H54 (cell line): ENCODE results near the gene INHA.

Experiments
- DNase-seq: peaks from one replicate; pipeline ENCODE4 v3.0.0; 2011; ENCODE audit warnings: low spot score, mixed read lengths; ENCODE audit not compliant: insufficient read length
- FAIRE-seq: peaks from 3 replicates; lab custom pipeline; 2011; peaks lifted over from hg19 to GRCh38; lab: Jason Lieb, UNC
- POLR2A ChIP-seq: IDR thresholded peaks from 2 replicates; pipeline ENCODE4 v1.6.1; 2011; ENCODE audit warnings: low read depth, mild to moderate bottlenecking, low read length

The INHA gene

DNA sequence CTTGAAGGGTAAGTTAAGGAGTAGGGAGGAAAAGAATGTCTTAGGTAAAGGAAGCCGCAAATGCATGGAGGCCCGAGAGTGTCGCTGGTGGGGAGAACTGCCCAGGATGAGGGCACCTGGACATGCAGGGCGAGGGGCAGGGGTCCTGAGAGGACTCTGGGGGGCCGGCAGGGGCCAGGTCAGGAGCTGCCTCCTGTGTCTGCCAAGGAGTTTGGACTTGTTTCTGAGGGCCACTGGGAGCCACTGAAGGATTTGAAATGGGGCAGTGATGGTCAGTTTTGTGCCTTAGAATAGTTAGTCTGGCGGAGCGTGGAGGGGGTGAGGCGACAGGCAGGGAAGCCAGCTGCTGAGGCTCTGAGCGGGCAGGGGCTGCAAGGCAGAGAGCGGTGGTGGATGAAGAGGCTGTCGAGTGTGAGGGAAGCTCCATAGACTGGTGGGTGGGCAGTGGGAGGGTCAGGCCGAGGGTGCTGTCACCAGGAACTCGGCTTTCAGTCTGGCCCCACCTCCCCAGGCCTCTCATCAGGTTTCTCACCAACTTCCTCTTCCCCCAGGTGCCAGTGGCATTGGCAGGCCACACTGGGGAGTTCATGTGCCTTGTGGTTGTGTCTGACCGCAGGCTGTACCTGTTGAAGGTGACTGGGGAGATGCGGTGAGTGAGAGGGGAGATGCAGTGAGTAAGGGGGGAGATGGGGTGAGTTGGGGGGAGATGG is 40.6 kb downstream of the INHA start:
- no peak for TF ChIP-seq POLR2A
- no peak for DNase-seq
- FAIRE-seq: no peak

DNA sequence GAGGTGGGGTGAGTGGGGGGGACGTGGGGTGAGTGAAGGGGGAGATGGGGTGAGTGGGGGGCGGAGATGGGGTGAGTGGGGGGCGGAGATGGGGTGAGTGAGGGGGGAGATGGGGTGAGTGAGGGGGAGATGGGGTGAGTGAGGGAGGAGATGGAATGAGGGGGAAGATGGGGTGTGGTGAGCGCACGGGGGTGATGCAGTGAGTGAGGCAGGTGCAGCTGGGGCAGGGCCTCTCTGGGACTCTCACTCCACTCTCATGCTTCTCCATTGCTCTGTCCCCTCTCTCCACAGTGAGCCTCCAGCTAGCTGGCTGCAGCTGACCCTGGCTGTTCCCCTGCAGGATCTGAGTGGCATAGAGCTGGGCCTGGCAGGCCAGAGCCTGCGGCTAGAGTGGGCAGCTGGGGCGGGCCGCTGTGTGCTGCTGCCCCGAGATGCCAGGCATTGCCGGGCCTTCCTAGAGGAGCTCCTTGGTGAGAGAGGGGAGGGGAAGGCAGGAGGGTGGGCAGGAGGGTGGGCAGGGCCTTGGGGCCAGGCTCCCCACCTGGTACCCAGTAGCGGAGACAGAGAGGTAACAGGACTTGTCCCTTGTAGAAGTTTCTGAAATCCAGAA is 41.5 kb downstream of the INHA start:
- no peak for TF ChIP-seq POLR2A
- DNase-seq: no peak
- no peak for FAIRE-seq

DNA sequence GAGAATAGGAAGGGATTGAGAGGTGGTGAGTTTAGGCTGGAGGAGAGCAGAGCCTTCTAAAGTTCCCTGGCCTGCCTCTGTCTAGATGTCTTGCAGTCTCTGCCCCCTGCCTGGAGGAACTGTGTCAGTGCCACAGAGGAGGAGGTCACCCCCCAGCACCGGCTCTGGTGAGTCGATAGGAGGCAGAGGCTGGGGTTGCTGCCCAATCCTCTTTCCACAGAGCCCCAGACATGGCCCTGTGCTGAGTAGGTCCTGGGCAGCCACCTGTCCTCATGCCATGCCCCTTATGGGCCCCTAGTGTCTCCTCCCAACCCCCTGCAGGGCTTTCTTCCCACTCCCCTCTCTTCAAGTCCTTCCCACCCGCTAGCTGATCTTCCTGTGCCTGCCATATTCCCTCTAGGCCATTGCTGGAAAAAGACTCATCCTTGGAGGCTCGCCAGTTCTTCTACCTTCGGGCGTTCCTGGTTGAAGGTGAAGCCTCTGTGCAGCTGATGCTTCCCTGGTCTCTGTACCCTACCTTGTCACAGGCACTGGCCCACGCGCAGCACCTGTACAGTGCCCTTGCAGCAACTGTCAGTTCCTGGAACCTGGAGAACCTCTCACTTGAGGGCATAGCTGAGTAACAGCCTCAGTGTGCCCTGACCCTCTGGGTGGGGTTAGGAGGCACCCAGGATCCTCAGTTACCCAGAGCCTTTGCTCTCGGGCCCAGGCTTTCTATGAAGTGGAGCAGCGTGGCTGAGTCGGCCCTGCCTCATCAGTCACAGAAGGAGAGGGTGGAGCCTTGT is 42.2 kb downstream of the INHA start:
- FAIRE-seq (no peak), DNase-seq (no peak)
- TF ChIP-seq POLR2A: no peak

DNA sequence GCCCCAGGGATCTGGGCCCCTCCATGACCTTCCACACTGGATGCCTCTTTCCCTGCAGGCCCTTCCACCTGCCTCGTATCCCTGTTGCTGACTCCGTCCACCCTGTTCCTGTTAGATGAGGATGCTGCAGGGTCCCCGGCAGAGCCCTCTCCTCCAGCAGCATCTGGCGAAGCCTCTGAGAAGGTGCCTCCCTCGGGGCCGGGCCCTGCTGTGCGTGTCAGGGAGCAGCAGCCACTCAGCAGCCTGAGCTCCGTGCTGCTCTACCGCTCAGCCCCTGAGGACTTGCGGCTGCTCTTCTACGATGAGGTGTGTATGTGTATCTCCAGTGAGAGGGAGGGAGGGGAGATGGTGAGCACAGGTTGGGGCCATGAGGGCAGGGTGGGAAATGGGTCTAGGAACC is 42.9 kb downstream of the INHA start:
- no peak for DNase-seq
- TF ChIP-seq POLR2A: no peak
- no peak for FAIRE-seq

DNA sequence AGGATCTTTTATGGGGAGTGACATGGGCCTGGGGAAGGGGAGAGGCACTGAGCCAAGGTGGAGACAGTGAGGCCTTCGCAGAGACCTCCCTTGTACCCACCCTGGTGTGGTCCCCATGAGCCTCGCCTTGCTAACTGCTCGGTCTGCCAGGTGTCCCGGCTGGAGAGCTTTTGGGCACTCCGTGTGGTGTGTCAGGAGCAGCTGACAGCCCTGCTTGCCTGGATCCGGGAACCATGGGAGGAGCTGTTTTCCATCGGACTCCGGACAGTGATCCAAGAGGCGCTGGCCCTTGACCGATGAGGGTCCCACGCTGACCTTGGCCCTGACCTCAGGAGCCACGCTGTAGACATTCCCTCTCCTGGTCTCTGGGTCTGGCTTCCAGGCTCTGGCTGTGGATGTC is 43.8 kb downstream of the INHA start:
- no peak for TF ChIP-seq POLR2A
- DNase-seq: no peak
- no peak for FAIRE-seq

DNA sequence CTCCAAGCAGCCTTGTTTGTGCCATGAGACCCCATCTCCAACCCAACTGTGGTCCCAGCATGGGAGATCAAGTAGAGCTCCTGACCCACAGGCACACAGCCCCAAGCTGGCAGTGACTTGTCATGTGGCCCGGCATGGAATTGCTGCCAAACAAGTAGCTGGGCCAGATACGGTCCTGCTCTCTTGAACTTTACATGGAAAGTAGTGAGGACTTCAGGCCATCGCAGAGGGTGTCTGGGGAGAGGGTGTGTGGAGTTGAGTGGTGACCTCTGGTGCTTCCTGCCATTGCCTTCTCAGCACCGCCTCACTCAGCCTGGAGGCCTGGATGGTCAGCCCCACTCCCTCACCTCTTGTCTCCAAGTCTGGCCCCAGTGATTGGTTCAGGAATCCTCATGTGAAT is 44.4 kb downstream of the INHA start:
- FAIRE-seq: no peak
- no peak for TF ChIP-seq POLR2A
- DNase-seq: no peak

DNA sequence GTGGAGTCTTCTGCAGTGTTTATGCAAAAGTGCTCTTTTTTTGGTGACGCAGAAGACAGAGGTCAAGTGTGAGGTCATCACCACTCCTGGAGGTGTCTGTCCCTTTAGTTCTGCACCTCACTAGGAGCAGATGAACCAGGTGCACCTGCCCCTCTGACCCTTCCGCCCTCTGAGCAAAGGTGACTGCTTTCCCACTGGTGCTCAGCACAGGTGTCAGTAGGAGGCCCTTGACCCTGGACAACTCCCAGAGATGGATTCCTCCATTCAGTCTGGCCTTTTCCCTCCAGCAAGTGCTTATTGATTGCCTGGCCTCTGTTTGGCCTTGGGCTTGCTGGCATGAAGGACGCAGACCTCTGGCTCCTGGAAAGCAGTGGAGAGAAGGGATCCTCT is 46.6 kb downstream of the INHA start:
- DNase-seq: no peak
- no peak for FAIRE-seq
- TF ChIP-seq POLR2A: no peak

DNA sequence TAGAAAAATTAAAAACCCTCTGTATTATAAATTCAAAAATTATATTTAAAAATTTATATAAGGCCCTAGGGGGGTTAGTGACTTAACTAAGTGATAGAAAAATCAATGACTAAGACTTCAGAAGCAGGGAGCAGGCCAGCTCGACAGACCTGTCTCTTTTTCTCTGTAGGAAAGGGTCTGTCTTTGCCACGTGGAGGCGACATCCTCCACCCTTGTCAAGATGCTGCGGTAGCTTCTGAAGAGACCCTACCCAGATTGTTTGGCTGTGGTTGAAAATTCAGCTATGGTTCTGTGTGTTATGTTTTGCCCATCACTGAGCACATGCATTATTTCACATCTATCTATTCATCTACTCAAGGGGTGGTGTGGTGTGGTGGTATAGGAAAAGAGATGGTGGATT is 47.1 kb downstream of the INHA start:
- TF ChIP-seq POLR2A: no peak
- DNase-seq (no peak), FAIRE-seq (no peak)

DNA sequence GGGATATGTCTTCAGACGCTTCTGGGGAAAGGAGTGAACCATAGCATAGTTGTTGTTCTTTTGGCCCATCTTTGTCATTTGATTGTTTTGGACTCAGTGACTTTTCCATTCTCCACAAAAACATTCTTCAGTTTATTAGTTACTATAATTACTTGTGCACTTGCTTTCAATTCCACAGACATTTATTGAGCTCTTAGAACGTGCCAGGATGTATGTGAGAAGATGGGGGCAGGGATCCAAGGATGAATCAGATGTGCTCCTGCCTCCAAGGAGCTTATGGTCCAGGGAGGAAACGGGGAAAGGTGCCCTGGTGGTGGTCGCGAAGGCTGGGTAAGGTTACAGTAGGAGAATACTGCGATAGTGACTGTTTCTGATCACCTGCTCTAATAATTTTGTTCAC is 48.4 kb downstream of the INHA start:
- FAIRE-seq (no peak), DNase-seq (no peak)
- TF ChIP-seq POLR2A: no peak

DNA sequence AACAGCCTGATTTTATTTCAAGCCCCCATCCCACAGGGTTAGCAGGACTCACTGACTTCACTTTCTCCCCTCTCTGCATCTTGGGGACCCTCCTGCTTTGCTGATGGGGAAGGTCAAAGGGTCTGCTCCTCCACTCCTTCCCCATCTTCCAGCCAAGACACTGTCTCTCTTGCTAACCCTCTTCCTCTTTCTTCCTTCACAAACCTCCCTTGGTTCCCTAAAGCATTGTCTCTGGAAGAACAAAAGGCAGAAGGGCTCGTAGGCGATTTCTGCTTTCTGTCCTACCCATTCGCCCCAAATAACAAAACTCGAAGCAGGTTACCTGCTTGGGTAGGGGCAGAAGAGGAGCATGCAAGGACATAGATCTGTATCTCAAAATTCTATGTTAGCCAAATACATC is 49.8 kb downstream of the INHA start:
- FAIRE-seq (no peak), DNase-seq (no peak)
- no peak for TF ChIP-seq POLR2A

DNA sequence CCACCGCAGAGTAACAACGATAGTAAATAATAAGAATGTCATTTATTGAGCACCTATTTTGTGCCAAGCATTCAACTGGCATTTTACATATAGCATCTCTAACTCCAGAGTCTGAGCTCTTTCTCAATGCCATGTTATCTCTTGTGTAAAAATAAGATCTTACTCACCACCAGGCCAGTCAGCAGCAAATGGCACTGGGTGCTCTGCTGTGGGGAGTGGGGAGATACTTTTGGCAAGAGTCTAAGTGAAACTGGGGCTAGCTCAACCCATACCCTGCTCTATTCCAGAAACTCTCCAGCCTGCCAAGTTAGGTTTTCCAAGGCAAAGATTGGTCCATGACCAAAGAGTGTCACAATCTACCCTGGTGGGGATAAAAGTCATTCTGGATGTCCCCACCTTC is 50.4 kb downstream of the INHA start:
- DNase-seq (no peak), FAIRE-seq (no peak)
- no peak for TF ChIP-seq POLR2A

DNA sequence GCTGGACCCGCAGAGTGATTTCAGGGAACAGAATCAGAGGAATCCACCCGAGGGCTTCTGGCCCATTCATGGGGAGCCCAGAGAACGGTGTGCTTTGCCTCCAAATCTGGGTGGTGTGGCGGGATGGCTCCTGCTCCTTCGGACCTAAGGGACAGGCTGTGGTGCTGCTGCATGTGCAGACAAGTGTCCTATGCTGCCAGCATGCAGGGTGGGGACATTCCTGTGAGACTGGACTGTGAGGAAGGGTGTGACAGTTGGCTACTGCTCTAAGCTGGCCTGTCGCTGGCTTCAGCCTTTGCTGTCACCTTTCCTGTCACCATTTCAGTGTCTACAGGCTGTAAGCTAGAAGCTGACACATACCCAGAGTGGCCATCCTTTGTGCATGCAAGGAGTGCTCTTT is 52.5 kb downstream of the INHA start:
- no peak for TF ChIP-seq POLR2A
- FAIRE-seq (no peak), DNase-seq (no peak)

DNA sequence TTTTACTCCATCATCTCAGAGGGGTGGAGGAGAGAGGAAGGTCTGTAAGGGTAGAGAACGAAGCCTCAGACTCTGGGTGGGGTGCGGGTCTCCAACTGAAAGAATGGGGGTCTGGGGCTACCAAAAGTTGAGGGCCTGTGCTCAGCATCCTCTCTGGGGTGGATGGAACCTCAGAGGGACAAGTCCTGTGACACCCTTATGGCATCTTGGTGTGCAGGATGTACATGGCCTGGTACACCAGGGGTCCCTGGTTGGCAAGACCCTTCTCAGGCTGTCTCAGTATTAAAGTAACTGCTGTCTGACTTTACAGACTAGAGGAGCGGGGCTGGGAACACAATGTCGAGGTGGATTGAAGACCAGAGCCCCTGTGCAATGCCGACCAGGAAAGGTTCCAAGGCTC is 53.1 kb downstream of the INHA start:
- FAIRE-seq (no peak), DNase-seq (no peak)
- no peak for TF ChIP-seq POLR2A
